K562 (cell line): ENCODE results near the gene CERS6. TPM values are rescaled to one million over a fixed set of nuclear protein-coding genes. Genes with fewer than 3 reads are reported as not detected.

Experiments
- FOXM1 ChIP-seq, 2 experiments: fragments of 450-650 bp in 1 of 2; sonication (generic) in 1 of 2; formaldehyde crosslinking in 1 of 2; IDR thresholded peaks; 2 replicates each; pipeline versions ENCODE4 v1.6.1 to v1.9.0; 2017 to 2022; ENCODE audit warnings: low read depth in 2 of 2, mild to moderate bottlenecking in 2 of 2, missing genetic modification reagents in 1 of 2, moderate library complexity in 1 of 2
- GABPB1 ChIP-seq: sonication (generic); formaldehyde crosslinking; IDR thresholded peaks from 2 replicates; pipeline ENCODE4 v1.8.0; 2022; ENCODE audit warnings: mild to moderate bottlenecking, missing genetic modification reagents
- HOMEZ ChIP-seq: fragments of 250-450 bp; sonication (Bioruptor Pico); IDR thresholded peaks from 2 replicates; pipeline ENCODE4 v1.4.0; 2020; ENCODE audit warnings: mild to moderate bottlenecking, moderate library complexity
- KDM1A ChIP-seq, 2 experiments: fragments of 450-650 bp; IDR thresholded peaks; 2 replicates each; pipeline ENCODE4 v1.6.1; 2016; ENCODE audit warnings: mild to moderate bottlenecking in 2 of 2
- KLF1 ChIP-seq: fragments of 450-650 bp; IDR thresholded peaks from 2 replicates; pipeline ENCODE4 v1.6.1; 2016; ENCODE audit warnings: missing genetic modification characterization, missing compliant biosample characterization
- MTA3 ChIP-seq: fragments of 450-650 bp; formaldehyde crosslinking; IDR thresholded peaks from 2 replicates; pipeline ENCODE4 v1.6.1; 2017; ENCODE audit warnings: mild to moderate bottlenecking, borderline replicate concordance
- NONO ChIP-seq, 2 experiments: fragments of 200-400 bp in 1 of 2; fragments of 450-650 bp in 1 of 2; formaldehyde crosslinking in 1 of 2; IDR thresholded peaks; 2 replicates each; pipeline ENCODE4 v1.6.1; 2017; ENCODE audit warnings: low read depth in 2 of 2, mild to moderate bottlenecking in 2 of 2, moderate library complexity in 2 of 2, low read length in 1 of 2
- NR1H2 ChIP-seq: sonication (generic); formaldehyde crosslinking; IDR thresholded peaks from 2 replicates; pipeline ENCODE4 v1.4.0; 2020; ENCODE audit warnings: mild to moderate bottlenecking, missing genetic modification reagents
- POLR2G ChIP-seq: fragments of 200-400 bp; formaldehyde crosslinking; IDR thresholded peaks from 2 replicates; pipeline ENCODE4 v1.6.1; 2017; ENCODE audit warnings: low read depth, mild to moderate bottlenecking, antibody characterized with exemption, low read length, moderate library complexity
- SAFB ChIP-seq: fragments of 200-400 bp; formaldehyde crosslinking; IDR thresholded peaks from 2 replicates; pipeline ENCODE4 v1.6.1; 2017; ENCODE audit warnings: low read depth, low read length, borderline replicate concordance
- TFAP4 ChIP-seq: sonication (generic); formaldehyde crosslinking; IDR thresholded peaks from 2 replicates; pipeline ENCODE4 v1.8.0; 2022; ENCODE audit warnings: missing genetic modification reagents, mild to moderate bottlenecking, moderate library complexity, borderline replicate concordance
- THAP12 ChIP-seq: fragments of 250-450 bp; sonication (Bioruptor Pico); IDR thresholded peaks from 2 replicates; pipeline ENCODE4 v1.9.0; 2021; ENCODE audit warnings: mild to moderate bottlenecking, inconsistent platforms
- UBTF ChIP-seq, 2 experiments: IDR thresholded peaks; 2 replicates each; pipeline ENCODE4 v1.6.1; 2012; ENCODE audit warnings: improper control_type of control experiment in 2 of 2, low read depth in 2 of 2, low read length in 2 of 2, borderline replicate concordance in 1 of 2
- ZBTB43 ChIP-seq: sonication (generic); formaldehyde crosslinking; IDR thresholded peaks from 2 replicates; pipeline ENCODE4 v1.8.0; 2023; ENCODE audit warnings: mild to moderate bottlenecking, missing genetic modification reagents
- ZFP91 ChIP-seq: sonication (generic); formaldehyde crosslinking; IDR thresholded peaks from 2 replicates; pipeline ENCODE4 v1.8.0; 2022; ENCODE audit warnings: mild to moderate bottlenecking, missing genetic modification reagents
- polyA plus RNA-seq, 8 experiments: library from polyadenylated mRNA; depleted of rRNA in 4 of 8; stranded (reverse) in 5 of 8; unstranded in 3 of 8; fragments of >200 nt; fragmentation: Nextera tagmentation in 2 of 8; fragmentation: Illumina TruSeq in 1 of 8; extraction: Ambion mirVana in 2 of 8; extraction: Trizol in 1 of 8; gene quantifications; 2 replicates each; pipeline versions ENCODE4 v1.2.1 to v1.2.3, GENCODE V29; 2011 to 2014; ENCODE audit warnings: inconsistent platforms in 1 of 8, missing spikeins in 1 of 8
- total RNA-seq, 7 experiments: library from RNA; depleted of rRNA in 6 of 7; stranded (reverse); fragments of >200 nt in 6 of 7; fragmentation: Illumina TruSeq in 2 of 7; extraction: Trizol in 2 of 7; gene quantifications; 2 replicates each; pipeline versions ENCODE4 v1.2.1 to v1.2.3, GENCODE V29; 2011 to 2021; ENCODE audit warnings: low replicate concordance in 1 of 7

Gene CERS6
- total and polyA plus RNA-seq, 9 of the 15 experiments (the other 6 are each of a cell fraction or from before 2014, with no cell fraction given), result 1.6 to 13.6 (median 11.4) TPM

GRCh38 chr2:168456521-168457189 is 583 bp downstream of the CERS6 start (continued):
- TF ChIP-seq UBTF (IDR thresholded peaks at IDR 0.05; ENCODE audit: borderline replicate concordance in 1 of 2, low read depth in 2 of 2, low read length in 2 of 2) (peak in 1 of 2 experiments; percentile 69; a peak in 1 of 4 replicates), SAFB (no peak), NR1H2 (peak; percentile 71; the same call in 1 of the 2 replicates), MTA3 (no peak), KDM1A (IDR thresholded peaks at IDR 0.05) (no peak), HOMEZ (no peak), ZFP91 (CRISPR knock-in tag) (0 out of 2 replicates have a peak, but pooled peaks have one; percentile 44), ZBTB43 (CRISPR knock-in tag) (0 out of 2 replicates have a peak, but pooled peaks have one; percentile 16), POLR2G (0 out of 2 replicates have a peak, but pooled peaks have one; percentile 1), THAP12 (CRISPR knock-in tag) (0 out of 2 replicates have a peak, but pooled peaks have one; percentile 25), NONO (IDR thresholded peaks at IDR 0.05; ENCODE audit: low read depth in 2 of 2, low read length in 1 of 2) (no peak), GABPB1 (CRISPR knock-in tag) (peak; percentile 50; the same call in 1 of the 2 replicates), FOXM1 (IDR thresholded peaks at IDR 0.05; ENCODE audit: low read depth) (no peak), FOXM1 (CRISPR knock-in tag; IDR thresholded peaks at IDR 0.05; ENCODE audit: low read depth) (no peak), KLF1 (tag) (no peak), TFAP4 (CRISPR knock-in tag) (peak; percentile 66; the same call in 1 of the 2 replicates)
